Measurements from ENCODE around the gene ARHGEF6.
"Not testable (repeated sequence)": the region's sequence is repeated elsewhere in the genome, so short reads cannot be mapped to it uniquely, and the experiment has no call there.

ARHGEF6 gene

DNA sequence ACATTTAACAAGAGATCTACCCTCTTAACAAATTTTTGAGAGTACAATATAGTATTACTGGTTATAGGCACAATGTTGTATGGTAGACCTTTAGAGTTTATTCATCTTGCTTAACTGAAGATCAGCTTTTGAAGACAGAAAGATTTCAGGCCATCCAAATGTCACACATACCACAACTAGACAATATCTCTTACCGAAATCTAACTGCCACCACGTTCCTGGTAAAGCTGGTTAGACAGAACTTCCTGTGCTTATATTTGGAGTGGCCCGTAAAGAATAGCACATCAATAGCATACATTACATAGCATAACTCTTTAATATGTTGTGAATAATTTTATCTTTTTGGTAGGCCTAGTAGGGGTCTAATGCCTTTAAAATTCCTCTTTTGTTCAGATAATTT lies 29.8 kb upstream of the ARHGEF6 start:
- Histone ChIP-seq H3K4me1 (ENCODE audit: control insufficient read depth, insufficient read depth, low read length) (no peaks in the 10 kb centered on the region), H3K36me3 (ENCODE audit: control insufficient read depth, insufficient read depth, low read length) (no peaks in the 10 kb centered on the region), H3K9ac (ENCODE audit: low read length) (no peak overlapping the region), H3K9me3 (ENCODE audit: control insufficient read depth, low read length) (no peaks in the 10 kb centered on the region), H3K4me3 (ENCODE audit: low read length) (no peak overlapping the region), H3K27me3 (ENCODE audit: control insufficient read depth, insufficient read depth, low read length) (no peaks in the 10 kb centered on the region)

GRCh38 chrX:136806891-136807410 lies 26.2 kb upstream of the ARHGEF6 start:
- no peak overlapping the region for H3K9ac ChIP-seq (ENCODE audit: low read length)
- H3K4me3 ChIP-seq (ENCODE audit: low read length): no peak overlapping the region
- H3K36me3 ChIP-seq (ENCODE audit: control insufficient read depth, insufficient read depth, low read length): no peaks in the 10 kb centered on the region
- no peaks in the 10 kb centered on the region for H3K27me3 ChIP-seq (ENCODE audit: control insufficient read depth, insufficient read depth, low read length)
- H3K4me1 ChIP-seq (ENCODE audit: control insufficient read depth, insufficient read depth, low read length): no peaks in the 10 kb centered on the region
- no peaks in the 10 kb centered on the region for H3K9me3 ChIP-seq (ENCODE audit: control insufficient read depth, low read length)

DNA sequence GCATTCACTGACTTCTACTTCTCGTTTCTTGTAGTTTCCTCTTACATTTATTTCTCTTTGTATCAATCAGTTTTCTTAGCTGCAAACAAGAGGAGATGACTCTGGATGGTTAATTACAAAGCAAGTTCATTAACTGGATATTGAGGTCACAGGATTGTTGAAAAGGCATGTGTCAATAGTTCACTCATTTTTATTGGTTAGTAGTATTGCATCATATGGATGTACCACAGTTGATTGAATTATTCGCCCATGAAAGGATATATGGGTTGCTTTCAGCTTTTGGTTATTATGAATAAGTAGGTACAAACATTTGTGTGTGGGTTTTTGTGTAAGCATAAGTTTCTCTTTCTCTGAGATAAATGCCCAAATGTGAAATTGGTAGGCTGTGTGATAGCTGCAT lies 21.8 kb upstream of the ARHGEF6 start:
- H3K9ac ChIP-seq (ENCODE audit: low read length): no peak overlapping the region
- no peaks in the 10 kb centered on the region for H3K27me3 ChIP-seq (ENCODE audit: control insufficient read depth, insufficient read depth, low read length)

GRCh38 chrX:136797787-136798186 lies 17.1 kb upstream of the ARHGEF6 start:
- no peaks in the 10 kb centered on the region for H3K27me3 ChIP-seq (ENCODE audit: control insufficient read depth, insufficient read depth, low read length)
- H3K4me1 ChIP-seq (ENCODE audit: control insufficient read depth, insufficient read depth, low read length): no peaks in the 10 kb centered on the region
- H3K36me3 ChIP-seq (ENCODE audit: control insufficient read depth, insufficient read depth, low read length): no peaks in the 10 kb centered on the region

More for the DNA sequence above, 21.8 kb upstream of the ARHGEF6 start:
- Histone ChIP-seq H3K9me3 (ENCODE audit: control insufficient read depth, low read length) (no peaks in the 10 kb centered on the region), H3K4me3 (ENCODE audit: low read length) (no peak overlapping the region), H3K4me1 (ENCODE audit: control insufficient read depth, insufficient read depth, low read length) (no peaks in the 10 kb centered on the region), H3K36me3 (ENCODE audit: control insufficient read depth, insufficient read depth, low read length) (no peaks in the 10 kb centered on the region)

GRCh38 chrX:136795132-136795531 lies 14.4 kb upstream of the ARHGEF6 start:
- not testable (repeated sequence) for H3K27me3 ChIP-seq (ENCODE audit: control insufficient read depth, insufficient read depth, low read length); H3K9me3 ChIP-seq (ENCODE audit: control insufficient read depth, low read length); H3K4me3 ChIP-seq (ENCODE audit: low read length); H3K36me3 ChIP-seq (ENCODE audit: control insufficient read depth, insufficient read depth, low read length); H3K4me1 ChIP-seq (ENCODE audit: control insufficient read depth, insufficient read depth, low read length); H3K9ac ChIP-seq (ENCODE audit: low read length)

More at GRCh38 chrX:136797787-136798186, 17.1 kb upstream of the ARHGEF6 start:
- Histone ChIP-seq H3K9ac (ENCODE audit: low read length) (no peak overlapping the region), H3K9me3 (ENCODE audit: control insufficient read depth, low read length) (no peaks in the 10 kb centered on the region), H3K4me3 (ENCODE audit: low read length) (no peak overlapping the region)

DNA sequence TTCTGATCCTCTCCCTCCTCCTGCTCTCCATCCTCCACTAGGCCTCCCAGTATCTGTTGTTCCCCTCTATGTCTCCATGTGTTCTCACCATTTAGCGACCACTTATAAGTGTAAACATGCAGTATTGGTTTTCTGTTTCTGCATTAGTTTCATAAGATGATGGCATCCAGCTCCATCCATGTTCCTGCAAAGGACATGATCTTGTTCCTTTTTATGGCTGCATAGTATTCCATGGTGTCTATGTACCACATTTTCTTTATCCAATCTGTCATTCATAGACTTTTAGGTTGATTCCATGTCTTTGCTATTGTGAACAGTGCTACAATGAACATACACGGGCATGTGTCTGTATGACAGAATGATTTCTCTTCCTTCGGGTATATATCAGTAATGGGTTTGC lies 13.9 kb upstream of the ARHGEF6 start:
- H3K36me3 ChIP-seq (ENCODE audit: control insufficient read depth, insufficient read depth, low read length); H3K9me3 ChIP-seq (ENCODE audit: control insufficient read depth, low read length); H3K4me3 ChIP-seq (ENCODE audit: low read length); H3K9ac ChIP-seq (ENCODE audit: low read length); H3K27me3 ChIP-seq (ENCODE audit: control insufficient read depth, insufficient read depth, low read length); H3K4me1 ChIP-seq (ENCODE audit: control insufficient read depth, insufficient read depth, low read length): not testable (repeated sequence)

DNA sequence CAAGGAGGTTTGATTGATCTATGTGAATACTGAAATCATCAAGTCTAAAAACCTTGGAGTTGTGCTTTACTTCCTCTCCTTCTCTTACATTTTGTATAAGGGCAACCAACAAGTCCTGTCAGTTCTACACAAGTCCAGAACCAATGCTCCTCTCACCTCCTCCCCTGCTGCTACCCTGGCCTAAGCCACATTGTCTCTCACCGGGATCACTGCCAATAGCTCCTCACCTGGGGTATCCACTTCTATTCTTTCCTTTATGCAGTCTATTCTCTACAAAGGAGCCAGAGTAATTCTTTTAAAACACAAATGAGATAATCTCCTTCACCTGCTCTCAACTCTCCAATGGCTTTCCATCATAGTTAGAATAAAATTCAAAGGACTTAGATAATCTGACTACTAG lies 13.3 kb upstream of the ARHGEF6 start:
- Histone ChIP-seq H3K9ac (ENCODE audit: low read length) (no peak overlapping the region), H3K9me3 (ENCODE audit: control insufficient read depth, low read length) (no peaks in the 10 kb centered on the region), H3K27me3 (ENCODE audit: control insufficient read depth, insufficient read depth, low read length) (no peaks in the 10 kb centered on the region), H3K4me1 (ENCODE audit: control insufficient read depth, insufficient read depth, low read length) (no peaks in the 10 kb centered on the region), H3K36me3 (ENCODE audit: control insufficient read depth, insufficient read depth, low read length) (no peaks in the 10 kb centered on the region), H3K4me3 (ENCODE audit: low read length) (no peak overlapping the region)

GRCh38 chrX:136789856-136790255 lies 9.1 kb upstream of the ARHGEF6 start:
- Histone ChIP-seq H3K4me3 (ENCODE audit: low read length) (no peak overlapping the region), H3K9me3 (ENCODE audit: control insufficient read depth, low read length) (no peaks in the 10 kb centered on the region), H3K36me3 (ENCODE audit: control insufficient read depth, insufficient read depth, low read length) (no peaks in the 10 kb centered on the region), H3K27me3 (ENCODE audit: control insufficient read depth, insufficient read depth, low read length) (no peaks in the 10 kb centered on the region), H3K4me1 (ENCODE audit: control insufficient read depth, insufficient read depth, low read length) (no peaks in the 10 kb centered on the region), H3K9ac (ENCODE audit: low read length) (no peak overlapping the region)

GRCh38 chrX:136784231-136784630 lies 3.5 kb upstream of the ARHGEF6 start:
- H3K9ac ChIP-seq (ENCODE audit: low read length): no peak overlapping the region
- no peaks in the 10 kb centered on the region for H3K36me3 ChIP-seq (ENCODE audit: control insufficient read depth, insufficient read depth, low read length)
- no peaks in the 10 kb centered on the region for H3K9me3 ChIP-seq (ENCODE audit: control insufficient read depth, low read length)
- peaks cover 11% of the 10 kb centered on the region for H3K4me1 ChIP-seq (ENCODE audit: control insufficient read depth, insufficient read depth, low read length)
- no peak overlapping the region for H3K4me3 ChIP-seq (ENCODE audit: low read length)
- no peaks in the 10 kb centered on the region for H3K27me3 ChIP-seq (ENCODE audit: control insufficient read depth, insufficient read depth, low read length)

DNA sequence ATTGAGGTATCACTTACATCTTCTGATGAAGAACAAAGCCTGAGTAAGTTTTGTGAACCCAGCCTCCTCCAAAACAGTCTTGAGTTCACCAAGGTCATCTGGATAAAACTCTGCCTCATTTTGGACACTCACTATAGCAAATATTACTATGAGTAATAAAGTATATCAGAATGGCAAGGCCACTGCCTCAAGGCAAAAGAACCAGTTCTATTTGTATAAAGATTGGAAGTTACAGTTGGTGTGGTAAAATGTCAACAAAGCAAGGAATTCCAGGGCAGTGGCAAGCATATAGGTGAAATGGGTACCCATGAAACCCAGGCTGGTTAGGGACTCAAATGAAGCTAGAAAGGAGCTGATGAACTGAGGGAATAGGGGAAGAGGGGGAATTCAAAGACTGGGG lies 2.4 kb upstream of the ARHGEF6 start:
- Histone ChIP-seq H3K4me3 (ENCODE audit: low read length) (no peak overlapping the region), H3K9me3 (ENCODE audit: control insufficient read depth, low read length) (no peaks in the 10 kb centered on the region), H3K27me3 (ENCODE audit: control insufficient read depth, insufficient read depth, low read length) (no peaks in the 10 kb centered on the region), H3K9ac (ENCODE audit: low read length) (no peak overlapping the region), H3K4me1 (ENCODE audit: control insufficient read depth, insufficient read depth, low read length) (peaks cover 11% of the 10 kb centered on the region), H3K36me3 (ENCODE audit: control insufficient read depth, insufficient read depth, low read length) (no peaks in the 10 kb centered on the region)

DNA sequence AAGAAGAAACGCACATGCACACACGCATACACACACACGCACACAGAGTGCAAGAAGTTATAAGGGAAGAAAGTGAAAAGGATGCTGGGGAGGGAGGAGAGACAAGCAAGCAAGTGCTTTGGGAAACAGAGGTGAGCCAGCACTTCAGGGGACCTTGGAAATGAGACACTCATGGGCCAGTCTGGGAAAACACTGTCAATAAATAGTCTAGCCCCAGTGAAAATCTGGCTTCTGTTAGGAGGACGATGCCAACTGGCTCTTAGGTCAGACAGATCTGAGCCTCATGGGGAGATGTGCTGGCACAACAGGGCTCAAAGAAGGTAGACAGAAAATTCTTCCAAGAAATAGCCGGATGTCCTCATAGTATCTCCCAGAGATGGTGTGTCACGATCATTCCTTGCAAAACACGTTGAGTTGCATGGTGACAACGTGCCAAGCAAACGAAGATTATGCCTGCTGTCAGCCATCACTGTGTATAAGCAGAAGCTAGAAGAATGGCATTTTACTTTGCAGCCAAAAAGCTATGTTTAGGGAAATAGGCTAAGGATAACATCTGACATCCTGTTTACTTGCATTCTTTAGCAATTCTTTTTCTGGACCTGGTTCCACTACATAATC lies 557 bp upstream of the ARHGEF6 start:
- no peaks in the 10 kb centered on the region for H3K27me3 ChIP-seq (ENCODE audit: control insufficient read depth, insufficient read depth, low read length)
- H3K9ac ChIP-seq (ENCODE audit: low read length): no peak overlapping the region
- no peaks in the 10 kb centered on the region for H3K9me3 ChIP-seq (ENCODE audit: control insufficient read depth, low read length)
- H3K4me3 ChIP-seq (ENCODE audit: low read length): no peak overlapping the region
- no peaks in the 10 kb centered on the region for H3K36me3 ChIP-seq (ENCODE audit: control insufficient read depth, insufficient read depth, low read length)
- peaks cover 11% of the 10 kb centered on the region for H3K4me1 ChIP-seq (ENCODE audit: control insufficient read depth, insufficient read depth, low read length)

GRCh38 chrX:136780241-136780640 lies 491 bp downstream of the ARHGEF6 start:
- no peaks in the 10 kb centered on the region for H3K9me3 ChIP-seq (ENCODE audit: control insufficient read depth, low read length)
- H3K27me3 ChIP-seq (ENCODE audit: control insufficient read depth, insufficient read depth, low read length): no peaks in the 10 kb centered on the region
- no peak overlapping the region for H3K4me3 ChIP-seq (ENCODE audit: low read length)
- peaks cover 11% of the 10 kb centered on the region for H3K4me1 ChIP-seq (ENCODE audit: control insufficient read depth, insufficient read depth, low read length)
- H3K36me3 ChIP-seq (ENCODE audit: control insufficient read depth, insufficient read depth, low read length): no peaks in the 10 kb centered on the region
- peak overlapping the region; percentile 15 for H3K9ac ChIP-seq (ENCODE audit: low read length)

GRCh38 chrX:136779346-136779781 lies 1.4 kb downstream of the ARHGEF6 start:
- H3K36me3 ChIP-seq (ENCODE audit: control insufficient read depth, insufficient read depth, low read length): no peaks in the 10 kb centered on the region
- peaks cover 10% of the 10 kb centered on the region for H3K4me1 ChIP-seq (ENCODE audit: control insufficient read depth, insufficient read depth, low read length)
- no peaks in the 10 kb centered on the region for H3K9me3 ChIP-seq (ENCODE audit: control insufficient read depth, low read length)
- no peaks in the 10 kb centered on the region for H3K27me3 ChIP-seq (ENCODE audit: control insufficient read depth, insufficient read depth, low read length)
- H3K4me3 ChIP-seq (ENCODE audit: low read length): no peak overlapping the region
- H3K9ac ChIP-seq (ENCODE audit: low read length): no peak overlapping the region

Data from mucosa of stomach (tissue), 1 donor.